ENCODE results near the gene SLC26A6. TPM values are rescaled to one million over a fixed set of nuclear protein-coding genes. Genes with fewer than 3 reads are reported as not detected.

Gene SLC26A6
- polyA plus RNA-seq, 1 of the 3 experiments (the other 2 are of a cell fraction), result 31.9 TPM

DNA sequence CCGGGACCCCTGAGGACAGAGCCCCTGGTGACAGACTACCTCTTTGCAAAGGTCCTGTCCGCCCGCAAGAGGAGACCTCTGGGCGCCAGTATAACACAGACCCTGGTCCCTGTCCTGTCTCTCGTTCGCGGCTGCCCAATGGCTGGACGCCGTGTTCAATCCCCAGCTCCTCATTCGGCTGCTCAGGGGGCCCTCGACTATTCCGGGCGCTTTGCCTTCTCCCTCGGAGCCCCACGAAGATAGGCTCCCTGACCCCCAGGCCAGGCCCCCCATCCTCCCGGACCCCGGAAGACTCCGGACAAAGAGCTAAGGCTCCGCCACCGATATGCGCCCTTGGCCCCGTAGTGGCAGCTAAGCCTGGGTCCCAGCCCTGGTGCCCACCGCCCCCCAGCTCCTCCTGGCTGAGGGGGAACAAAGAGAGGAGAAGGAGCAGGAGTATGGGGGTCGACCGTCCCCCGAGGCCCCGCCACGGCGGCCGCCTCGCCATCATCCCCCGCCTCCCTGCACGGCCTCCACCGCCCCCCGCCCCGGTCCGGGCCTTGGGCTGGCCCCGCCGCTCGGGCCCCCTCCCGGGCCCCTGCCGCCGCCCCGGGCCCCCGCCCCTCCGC, 27.0 kb upstream of the SLC26A6 start (continued):
- TF ChIP-seq, protein P1, sequence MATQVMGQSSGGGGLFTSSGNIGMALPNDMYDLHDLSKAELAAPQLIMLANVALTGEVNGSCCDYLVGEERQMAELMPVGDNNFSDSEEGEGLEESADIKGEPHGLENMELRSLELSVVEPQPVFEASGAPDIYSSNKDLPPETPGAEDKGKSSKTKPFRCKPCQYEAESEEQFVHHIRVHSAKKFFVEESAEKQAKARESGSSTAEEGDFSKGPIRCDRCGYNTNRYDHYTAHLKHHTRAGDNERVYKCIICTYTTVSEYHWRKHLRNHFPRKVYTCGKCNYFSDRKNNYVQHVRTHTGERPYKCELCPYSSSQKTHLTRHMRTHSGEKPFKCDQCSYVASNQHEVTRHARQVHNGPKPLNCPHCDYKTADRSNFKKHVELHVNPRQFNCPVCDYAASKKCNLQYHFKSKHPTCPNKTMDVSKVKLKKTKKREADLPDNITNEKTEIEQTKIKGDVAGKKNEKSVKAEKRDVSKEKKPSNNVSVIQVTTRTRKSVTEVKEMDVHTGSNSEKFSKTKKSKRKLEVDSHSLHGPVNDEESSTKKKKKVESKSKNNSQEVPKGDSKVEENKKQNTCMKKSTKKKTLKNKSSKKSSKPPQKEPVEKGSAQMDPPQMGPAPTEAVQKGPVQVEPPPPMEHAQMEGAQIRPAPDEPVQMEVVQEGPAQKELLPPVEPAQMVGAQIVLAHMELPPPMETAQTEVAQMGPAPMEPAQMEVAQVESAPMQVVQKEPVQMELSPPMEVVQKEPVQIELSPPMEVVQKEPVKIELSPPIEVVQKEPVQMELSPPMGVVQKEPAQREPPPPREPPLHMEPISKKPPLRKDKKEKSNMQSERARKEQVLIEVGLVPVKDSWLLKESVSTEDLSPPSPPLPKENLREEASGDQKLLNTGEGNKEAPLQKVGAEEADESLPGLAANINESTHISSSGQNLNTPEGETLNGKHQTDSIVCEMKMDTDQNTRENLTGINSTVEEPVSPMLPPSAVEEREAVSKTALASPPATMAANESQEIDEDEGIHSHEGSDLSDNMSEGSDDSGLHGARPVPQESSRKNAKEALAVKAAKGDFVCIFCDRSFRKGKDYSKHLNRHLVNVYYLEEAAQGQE (IDR thresholded peaks at IDR 0.05; ENCODE audit: low read depth, low read length), result no peak
- TF ChIP-seq MAX (IDR thresholded peaks at IDR 0.05; ENCODE audit: low read depth) (no peak), TAF1 (IDR thresholded peaks at IDR 0.05; ENCODE audit: borderline replicate concordance, low read depth, low read length) (no peak)

DNA sequence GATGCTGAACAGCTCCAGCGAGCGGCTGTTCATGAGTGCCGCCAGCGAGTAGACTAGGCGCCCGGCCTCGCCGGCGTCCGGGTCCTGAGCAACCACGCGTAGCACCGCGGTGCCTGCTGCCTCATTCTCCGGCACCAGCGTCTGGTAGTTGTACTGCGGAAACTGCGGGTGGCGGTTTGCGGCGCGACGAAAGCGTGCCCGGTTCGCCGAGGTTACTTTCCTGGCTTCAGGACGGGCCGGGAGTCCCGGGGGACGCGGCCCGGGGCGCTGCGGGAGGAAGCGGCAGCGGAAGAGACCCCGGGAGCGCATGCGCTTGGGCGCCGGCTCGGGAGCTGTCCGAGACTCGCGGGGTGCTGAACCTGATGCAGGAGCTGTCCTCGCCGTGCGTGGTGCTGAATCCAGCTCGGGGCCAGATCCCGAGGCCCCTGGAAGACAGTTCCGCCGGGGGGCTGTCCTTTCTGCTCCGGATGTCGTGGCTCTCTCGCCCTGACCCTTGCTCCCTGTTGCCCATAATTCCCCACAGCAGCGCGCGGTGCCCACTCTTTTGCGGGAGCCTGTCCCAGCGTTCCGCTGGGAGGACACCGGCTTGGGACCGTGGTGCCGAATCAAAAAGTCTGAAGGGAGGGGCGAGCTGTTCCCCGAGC, 26.4 kb upstream of the SLC26A6 start:
- H4K20me1 ChIP-seq (ENCODE audit: insufficient read depth), result peaks cover 16% of the 10 kb centered on the region; the same call in 1 of the 2 replicates
- no peaks in the 10 kb centered on the region for H3K9me2 ChIP-seq
- 81% methylated on average over 47 of the region's 67 CpGs for WGBS (ENCODE audit: low lambda C conversion rate)
- peaks cover 12% of the 10 kb centered on the region for H3F3A ChIP-seq (replicated peaks; ENCODE audit: insufficient read depth)
- no peak overlapping the region for H2AFZ ChIP-seq (ENCODE audit: low read depth)
- H3K36me3 ChIP-seq (replicated peaks in 1 of 2; ENCODE audit: control insufficient read depth in 1 of 2, insufficient read depth in 2 of 2, low read length in 1 of 2), result peaks cover 15 to 38% of the 10 kb centered on the region in 2 experiments
- no peak overlapping the region; the same call in 1 of the 2 replicates for H3K9ac ChIP-seq
- peaks cover 4 to 23% of the 10 kb centered on the region in 2 experiments; a peak in 2 of 4 replicates for H3K4me1 ChIP-seq (ENCODE audit: control insufficient read depth in 1 of 2, insufficient read depth in 2 of 2, low read depth in 1 of 2, low read length in 1 of 2)
- ChIA-PET POLR2A (interaction anchor here (0.6 to 1.9 kb wide), 4 partner anchors 26 to 102 kb away, joined by 3 to 15 read pairs (median 4); partner anchors contain the start of genes IP6K2 and SLC26A6), CTCF (interaction anchor here (0.6 to 4.5 kb wide), 4 partner anchors 26 to 467 kb away, joined by 3 to 33 read pairs (median 4); partner anchors contain the start of genes ARIH2 and SLC26A6)
- no peaks in the 10 kb centered on the region for H3K27me3 ChIP-seq (ENCODE audit: insufficient read depth)
- H3K27ac ChIP-seq (ENCODE audit: low read depth in 2 of 2, low read length in 1 of 2), result no peak overlapping the region
- no peaks in the 10 kb centered on the region for H3K9me3 ChIP-seq
- H3K4me2 ChIP-seq, result peak overlapping the region; percentile 98; the same call in 1 of the 2 replicates
- H3K4me3 ChIP-seq (ENCODE audit: low read depth in 2 of 2, low read length in 1 of 2), result peak overlapping the region; percentile 61 to 77
- no peak for DNase-seq
- peaks cover 28% of the 10 kb centered on the region for H3K79me2 ChIP-seq (ENCODE audit: insufficient read depth)
- TF ChIP-seq, protein P2, sequence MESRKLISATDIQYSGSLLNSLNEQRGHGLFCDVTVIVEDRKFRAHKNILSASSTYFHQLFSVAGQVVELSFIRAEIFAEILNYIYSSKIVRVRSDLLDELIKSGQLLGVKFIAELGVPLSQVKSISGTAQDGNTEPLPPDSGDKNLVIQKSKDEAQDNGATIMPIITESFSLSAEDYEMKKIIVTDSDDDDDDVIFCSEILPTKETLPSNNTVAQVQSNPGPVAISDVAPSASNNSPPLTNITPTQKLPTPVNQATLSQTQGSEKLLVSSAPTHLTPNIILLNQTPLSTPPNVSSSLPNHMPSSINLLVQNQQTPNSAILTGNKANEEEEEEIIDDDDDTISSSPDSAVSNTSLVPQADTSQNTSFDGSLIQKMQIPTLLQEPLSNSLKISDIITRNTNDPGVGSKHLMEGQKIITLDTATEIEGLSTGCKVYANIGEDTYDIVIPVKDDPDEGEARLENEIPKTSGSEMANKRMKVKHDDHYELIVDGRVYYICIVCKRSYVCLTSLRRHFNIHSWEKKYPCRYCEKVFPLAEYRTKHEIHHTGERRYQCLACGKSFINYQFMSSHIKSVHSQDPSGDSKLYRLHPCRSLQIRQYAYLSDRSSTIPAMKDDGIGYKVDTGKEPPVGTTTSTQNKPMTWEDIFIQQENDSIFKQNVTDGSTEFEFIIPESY (IDR thresholded peaks at IDR 0.05; ENCODE audit: borderline replicate concordance, low read depth), result no peak
- TF ChIP-seq, protein P1 (IDR thresholded peaks at IDR 0.05; ENCODE audit: low read depth, low read length), result peak; percentile 99
- TF ChIP-seq GATA2 (CRISPR knock-in tag; IDR thresholded peaks at IDR 0.05) (no peak), EP300 (IDR thresholded peaks at IDR 0.05; ENCODE audit: borderline replicate concordance in 1 of 2, low read depth in 1 of 2, low read length in 1 of 2) (no peak), SIN3A (IDR thresholded peaks at IDR 0.05; ENCODE audit: borderline replicate concordance, low read depth, low read length) (peak; percentile 96), CTCF (IDR thresholded peaks at IDR 0.05) (no peak)

All from SK-N-SH (cell line).